HUES48 (cell line): ENCODE measurements around the gene OGDH.

ENCODE experiments used
- H3K27ac ChIP-seq: one replicate; pipeline ENCODE4 v1.7.0; 2013; ENCODE audit warnings: low read depth, low read length, inconsistent platforms
- H3K27me3 ChIP-seq: 2 replicates; pipeline ENCODE4 v1.6.1; 2013; ENCODE audit warnings: mild to moderate bottlenecking, low read length; ENCODE audit not compliant: control insufficient read depth, insufficient read depth
- H3K36me3 ChIP-seq: 2 replicates; pipeline ENCODE4 v1.6.1; 2013; ENCODE audit warnings: low read length; ENCODE audit not compliant: control insufficient read depth, insufficient read depth
- H3K4me1 ChIP-seq: 2 replicates; pipeline ENCODE4 v1.6.1; 2013; ENCODE audit warnings: mild to moderate bottlenecking, low read length; ENCODE audit not compliant: control insufficient read depth, insufficient read depth
- H3K4me3 ChIP-seq: 2 replicates; pipeline ENCODE4 v1.5.1; 2013; ENCODE audit warnings: mild to moderate bottlenecking, low read depth, low read length
- H3K9ac ChIP-seq: 2 replicates; pipeline ENCODE4 v1.6.1; 2013; ENCODE audit warnings: mild to moderate bottlenecking, low read depth, low read length, moderate library complexity
- H3K9me3 ChIP-seq: 2 replicates; pipeline ENCODE4 v1.6.1; 2013; ENCODE audit warnings: low read length; ENCODE audit not compliant: control insufficient read depth, insufficient read depth

Gene OGDH

GRCh38 chr7:44607141-44608068, 978 bp downstream of the OGDH start:
- Histone ChIP-seq H3K27me3 (no peaks in the 10 kb centered on the region), H3K9ac (peak overlapping the region; percentile 83), H3K36me3 (no peaks in the 10 kb centered on the region), H3K4me3 (peak overlapping the region; percentile 88), H3K9me3 (no peaks in the 10 kb centered on the region), H3K4me1 (peaks cover 9% of the 10 kb centered on the region; the same call in 1 of the 2 replicates), H3K27ac (peak overlapping the region; percentile 91)

GRCh38 chr7:44608916-44609648, 2.7 kb downstream of the OGDH start:
- Histone ChIP-seq H3K4me3 (peak overlapping the region; percentile 26; the same call in 1 of the 2 replicates), H3K9me3 (no peaks in the 10 kb centered on the region), H3K27me3 (no peaks in the 10 kb centered on the region), H3K27ac (no peak overlapping the region), H3K9ac (no peak overlapping the region), H3K36me3 (no peaks in the 10 kb centered on the region), H3K4me1 (peaks cover 9% of the 10 kb centered on the region; the same call in 1 of the 2 replicates)

DNA sequence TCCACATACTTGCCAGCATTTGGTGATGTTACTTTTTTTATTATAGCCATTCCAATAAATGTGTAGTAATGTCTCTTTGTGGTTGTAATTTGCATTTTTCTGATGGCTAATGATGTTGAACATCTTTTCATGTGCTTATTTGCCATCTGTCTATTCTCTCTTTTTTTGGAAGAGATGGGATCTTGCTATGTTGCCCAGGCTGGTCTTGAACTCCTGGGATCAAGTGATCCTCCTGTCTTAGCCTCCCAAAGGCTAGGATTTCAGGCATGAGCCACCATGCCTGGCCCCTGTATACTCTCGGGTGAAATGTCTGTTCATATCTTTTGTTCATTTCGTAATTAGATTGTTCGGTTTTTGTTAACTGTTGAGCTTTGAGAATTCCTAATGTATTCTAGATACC, 3.4 kb downstream of the OGDH start:
- Histone ChIP-seq H3K27me3 (no peaks in the 10 kb centered on the region), H3K9me3 (no peaks in the 10 kb centered on the region), H3K9ac (no peak overlapping the region), H3K4me1 (peaks cover 9% of the 10 kb centered on the region), H3K4me3 (no peak overlapping the region), H3K36me3 (no peaks in the 10 kb centered on the region), H3K27ac (no peak overlapping the region)

DNA sequence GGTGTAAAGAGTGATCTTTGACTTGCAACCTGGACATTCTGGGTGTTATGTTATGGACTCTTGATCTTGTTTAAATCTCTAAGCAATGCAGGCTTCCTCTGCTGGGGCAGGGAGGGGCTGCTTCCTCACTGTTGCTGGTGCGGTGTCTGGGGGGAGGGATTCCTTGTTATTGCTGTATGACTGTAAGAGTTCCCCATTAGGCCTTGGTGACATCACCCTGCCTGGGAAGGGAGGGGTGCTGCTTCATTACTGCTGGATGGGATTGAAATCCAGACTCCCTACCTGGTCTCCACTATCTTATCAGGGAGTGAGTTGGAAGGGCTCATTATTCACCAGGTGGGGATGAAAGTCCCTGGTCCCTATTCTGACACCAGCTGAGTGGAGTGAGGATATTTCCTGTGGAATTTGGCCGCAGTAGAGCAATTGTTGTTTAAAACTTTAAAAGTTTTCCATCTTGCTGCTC, 8.8 kb downstream of the OGDH start:
- no peak overlapping the region for H3K4me3 ChIP-seq
- H3K9ac ChIP-seq: no peak overlapping the region
- peaks cover 9% of the 10 kb centered on the region; the same call in 1 of the 2 replicates for H3K4me1 ChIP-seq
- no peaks in the 10 kb centered on the region for H3K27me3 ChIP-seq
- H3K36me3 ChIP-seq: 0 out of 2 replicates have a peak, but pooled peaks cover 4% of the 10 kb centered on the region
- peak overlapping the region; percentile 18 for H3K27ac ChIP-seq
- no peaks in the 10 kb centered on the region for H3K9me3 ChIP-seq

- no peak overlapping the region for H3K27ac ChIP-seq
Observed at GRCh38 chr7:44615793-44616192, 9.4 kb downstream of the OGDH start.

GRCh38 chr7:44616545-44616944, 10.1 kb downstream of the OGDH start:
- 0 out of 2 replicates have a peak, but pooled peaks cover 4% of the 10 kb centered on the region for H3K36me3 ChIP-seq
- H3K9ac ChIP-seq: no peak overlapping the region
- no peak overlapping the region for H3K27ac ChIP-seq
- H3K27me3 ChIP-seq: no peaks in the 10 kb centered on the region
- peaks cover 9% of the 10 kb centered on the region; the same call in 1 of the 2 replicates for H3K4me1 ChIP-seq
- H3K4me3 ChIP-seq: no peak overlapping the region
- H3K9me3 ChIP-seq: no peaks in the 10 kb centered on the region

More at GRCh38 chr7:44615793-44616192, 9.4 kb downstream of the OGDH start:
- H3K9ac ChIP-seq: no peak overlapping the region
- no peaks in the 10 kb centered on the region for H3K9me3 ChIP-seq
- H3K4me3 ChIP-seq: no peak overlapping the region
- 0 out of 2 replicates have a peak, but pooled peaks cover 4% of the 10 kb centered on the region for H3K36me3 ChIP-seq
- H3K27me3 ChIP-seq: no peaks in the 10 kb centered on the region
- H3K4me1 ChIP-seq: peaks cover 9% of the 10 kb centered on the region; the same call in 1 of the 2 replicates

- no peak overlapping the region for H3K27ac ChIP-seq
- H3K4me3 ChIP-seq: no peak overlapping the region
- H3K9ac ChIP-seq: no peak overlapping the region
- no peaks in the 10 kb centered on the region for H3K27me3 ChIP-seq
- H3K9me3 ChIP-seq: no peaks in the 10 kb centered on the region
- H3K4me1 ChIP-seq: peaks cover 9% of the 10 kb centered on the region; the same call in 1 of the 2 replicates
- 0 out of 2 replicates have a peak, but pooled peaks cover 4% of the 10 kb centered on the region for H3K36me3 ChIP-seq
Observed at GRCh38 chr7:44617225-44617890, 10.9 kb downstream of the OGDH start.

DNA sequence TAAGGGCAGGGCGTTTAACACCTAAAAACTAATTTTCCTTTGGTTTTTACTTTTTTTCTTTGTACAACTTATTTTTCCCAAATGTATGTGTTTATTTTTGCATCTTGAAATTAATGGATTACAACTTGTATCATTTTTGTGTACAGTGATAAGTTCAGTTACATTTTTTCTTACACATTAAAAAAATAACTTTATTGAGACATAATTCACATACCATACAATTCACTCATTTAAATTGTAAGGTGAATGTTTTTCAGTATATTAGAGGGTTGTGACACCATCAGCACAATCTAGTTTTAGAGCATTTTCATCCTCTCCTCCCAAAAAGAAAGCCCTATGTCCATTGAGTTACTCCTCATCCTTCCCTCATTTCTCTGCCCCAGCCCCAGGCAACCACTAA, 11.6 kb downstream of the OGDH start:
- Histone ChIP-seq H3K9ac (peak overlapping the region; percentile 1; the same call in 1 of the 2 replicates), H3K27ac (no peak overlapping the region), H3K27me3 (no peaks in the 10 kb centered on the region), H3K4me1 (peaks cover 9% of the 10 kb centered on the region; the same call in 1 of the 2 replicates), H3K9me3 (no peaks in the 10 kb centered on the region), H3K4me3 (no peak overlapping the region), H3K36me3 (0 out of 2 replicates have a peak, but pooled peaks cover 4% of the 10 kb centered on the region)

GRCh38 chr7:44618753-44619152, 12.3 kb downstream of the OGDH start:
- no peak overlapping the region for H3K27ac ChIP-seq

GRCh38 chr7:44621034-44621749, 14.8 kb downstream of the OGDH start:
- no peak overlapping the region for H3K4me3 ChIP-seq
- H3K27ac ChIP-seq: no peak overlapping the region
- H3K4me1 ChIP-seq: 0 out of 2 replicates have a peak, but pooled peaks cover 3% of the 10 kb centered on the region
- H3K27me3 ChIP-seq: no peaks in the 10 kb centered on the region
- peaks cover 19% of the 10 kb centered on the region for H3K36me3 ChIP-seq
- no peaks in the 10 kb centered on the region for H3K9me3 ChIP-seq
- no peak overlapping the region for H3K9ac ChIP-seq

More at GRCh38 chr7:44618753-44619152, 12.3 kb downstream of the OGDH start:
- Histone ChIP-seq H3K4me1 (peaks cover 9% of the 10 kb centered on the region; the same call in 1 of the 2 replicates), H3K36me3 (0 out of 2 replicates have a peak, but pooled peaks cover 4% of the 10 kb centered on the region), H3K27me3 (no peaks in the 10 kb centered on the region), H3K9ac (no peak overlapping the region), H3K4me3 (no peak overlapping the region), H3K9me3 (no peaks in the 10 kb centered on the region)
